Gastrocnemius medialis (tissue), 4 donors: ENCODE results near the gene UNC119.

Source experiments
- POLR2A ChIP-seq, 2 donors: fragments of 450-650 bp; IDR thresholded peaks; one replicate each; pipeline ENCODE4 v1.6.1; 2017; ENCODE audit warnings: antibody characterized with exemption in 2 of 2, mild to moderate bottlenecking in 2 of 2, moderate library complexity in 2 of 2
- TF ChIP-seq, protein P1 (sequence below), 5 experiments: fragments of 450-650 bp in 3 of 5; fragments of 200-600 bp in 2 of 5; sonication (generic) in 2 of 5; IDR thresholded peaks in 4 of 5; conservative IDR thresholded peaks in 1 of 5; 1 replicate in 4 of 5; 2 replicates in 1 of 5; pipeline ENCODE4 v1.5.1; 2016 to 2019; ENCODE audit warnings: antibody characterized with exemption in 5 of 5, mild to moderate bottlenecking in 3 of 5, moderate library complexity in 3 of 5

DNA sequence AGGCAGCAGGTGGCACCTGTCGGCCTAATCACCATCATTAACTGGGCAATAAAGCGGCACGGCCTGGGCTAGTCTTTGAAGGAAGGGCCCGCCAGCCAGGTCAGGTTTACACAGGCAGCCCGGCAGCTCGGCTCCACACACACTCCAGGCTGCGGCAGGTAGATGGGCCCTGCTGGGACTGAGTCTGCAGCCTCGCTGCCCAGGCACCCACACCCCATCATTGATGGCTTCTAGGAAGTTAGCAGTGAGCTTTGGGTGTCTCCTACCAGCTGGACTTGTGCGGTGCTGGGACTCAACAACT is 53.1 kb downstream of the UNC119 start:
- TF ChIP-seq, protein P1, sequence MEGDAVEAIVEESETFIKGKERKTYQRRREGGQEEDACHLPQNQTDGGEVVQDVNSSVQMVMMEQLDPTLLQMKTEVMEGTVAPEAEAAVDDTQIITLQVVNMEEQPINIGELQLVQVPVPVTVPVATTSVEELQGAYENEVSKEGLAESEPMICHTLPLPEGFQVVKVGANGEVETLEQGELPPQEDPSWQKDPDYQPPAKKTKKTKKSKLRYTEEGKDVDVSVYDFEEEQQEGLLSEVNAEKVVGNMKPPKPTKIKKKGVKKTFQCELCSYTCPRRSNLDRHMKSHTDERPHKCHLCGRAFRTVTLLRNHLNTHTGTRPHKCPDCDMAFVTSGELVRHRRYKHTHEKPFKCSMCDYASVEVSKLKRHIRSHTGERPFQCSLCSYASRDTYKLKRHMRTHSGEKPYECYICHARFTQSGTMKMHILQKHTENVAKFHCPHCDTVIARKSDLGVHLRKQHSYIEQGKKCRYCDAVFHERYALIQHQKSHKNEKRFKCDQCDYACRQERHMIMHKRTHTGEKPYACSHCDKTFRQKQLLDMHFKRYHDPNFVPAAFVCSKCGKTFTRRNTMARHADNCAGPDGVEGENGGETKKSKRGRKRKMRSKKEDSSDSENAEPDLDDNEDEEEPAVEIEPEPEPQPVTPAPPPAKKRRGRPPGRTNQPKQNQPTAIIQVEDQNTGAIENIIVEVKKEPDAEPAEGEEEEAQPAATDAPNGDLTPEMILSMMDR (IDR thresholded peaks at IDR 0.05 in 4 of 5, conservative IDR thresholded peaks at IDR 0.05 in 1 of 5): no peak
- TF ChIP-seq POLR2A (IDR thresholded peaks at IDR 0.05): no peak
